Brain microvascular endothelial cell (primary cell): ENCODE data around the gene IL3RA.
"Not testable (repeated sequence)": the region's sequence is repeated elsewhere in the genome, so short reads cannot be mapped to it uniquely, and the experiment has no call there.

ENCODE experiments used
- DNase-seq: peaks from one replicate; pipeline ENCODE4 v3.0.0-alpha.2; 2020
- H3K27ac ChIP-seq: fragments of 250-450 bp; sonication (Bioruptor Pico); 2 replicates; pipeline ENCODE4 v1.5.1; 2020; ENCODE audit warnings: mild to moderate bottlenecking, moderate library complexity
- H3K27me3 ChIP-seq: fragments of 250-450 bp; sonication (Bioruptor Pico); replicated peaks from 2 replicates; pipeline ENCODE4 v1.5.1; 2020; ENCODE audit warnings: mild to moderate bottlenecking
- H3K36me3 ChIP-seq: fragments of 250-450 bp; sonication (Bioruptor Pico); replicated peaks from 2 replicates; pipeline ENCODE4 v1.5.1; 2020; ENCODE audit warnings: mild to moderate bottlenecking
- H3K4me3 ChIP-seq: 2 replicates; pipeline ENCODE4 v1.5.1; 2011; ENCODE audit warnings: low read depth, mild to moderate bottlenecking, control low read depth, low read length, moderate library complexity
- CTCF ChIP-seq: IDR thresholded peaks from 2 replicates; pipeline ENCODE4 v1.5.1; 2011; ENCODE audit warnings: low read depth, mild to moderate bottlenecking, moderate library complexity, low read length, control low read depth, inconsistent platforms; ENCODE audit errors: missing control alignments
- in situ Hi-C: cut with HindIII; loops from 2 replicates; pipeline ENCODE4 v1.10.0; 2017; ENCODE audit warnings: low sequenced_read_pairs, low pct_ligation_motif_present

Gene IL3RA

GRCh38 chrX:1341545-1342184, 5.1 kb downstream of the IL3RA start:
- H3K27me3 ChIP-seq, result no peaks in the 10 kb centered on the region
- TF ChIP-seq CTCF, result no peak
- in situ Hi-C loops, result no loop called here
- DNase-seq, result no peak
- no peak overlapping the region for H3K4me3 ChIP-seq
- H3K27ac ChIP-seq, result no peak overlapping the region
- H3K36me3 ChIP-seq, result no peaks in the 10 kb centered on the region

GRCh38 chrX:1349606-1350005, 13.0 kb downstream of the IL3RA start:
- H3K27me3 ChIP-seq, H3K4me3 ChIP-seq, H3K27ac ChIP-seq, H3K36me3 ChIP-seq, in situ Hi-C loops, DNase-seq: not testable (repeated sequence)

GRCh38 chrX:1351981-1352714, 15.6 kb downstream of the IL3RA start:
- DNase-seq, result no peak
- H3K27ac ChIP-seq, result no peak overlapping the region
- no peak for TF ChIP-seq CTCF
- no peak overlapping the region for H3K4me3 ChIP-seq
- no peaks in the 10 kb centered on the region for H3K27me3 ChIP-seq
- H3K36me3 ChIP-seq, result no peaks in the 10 kb centered on the region
- in situ Hi-C loops, result no loop called here

- no peak for DNase-seq
- Histone ChIP-seq H3K36me3 (no peaks in the 10 kb centered on the region), H3K4me3 (no peak overlapping the region), H3K27me3 (no peaks in the 10 kb centered on the region), H3K27ac (no peak overlapping the region)
- TF ChIP-seq CTCF, result no peak
- in situ Hi-C loops, result no loop called here
Measured at GRCh38 chrX:1354036-1355019, 17.7 kb downstream of the IL3RA start.

- Histone ChIP-seq H3K36me3 (no peaks in the 10 kb centered on the region), H3K27me3 (no peaks in the 10 kb centered on the region), H3K4me3 (no peak overlapping the region), H3K27ac (no peak overlapping the region)
- in situ Hi-C loops, result no loop called here
- DNase-seq, result no peak
- no peak for TF ChIP-seq CTCF
Measured at GRCh38 chrX:1355131-1356046, 18.8 kb downstream of the IL3RA start.
